ENCODE measurements around the gene CD8A. TPM values are rescaled to one million over a fixed set of nuclear protein-coding genes. Genes with fewer than 3 reads are reported as not detected.

The CD8A gene
- total and polyA plus RNA-seq, 2 donors (not counting 1 experiment from before 2014, with no cell fraction given), result not detected

DNA sequence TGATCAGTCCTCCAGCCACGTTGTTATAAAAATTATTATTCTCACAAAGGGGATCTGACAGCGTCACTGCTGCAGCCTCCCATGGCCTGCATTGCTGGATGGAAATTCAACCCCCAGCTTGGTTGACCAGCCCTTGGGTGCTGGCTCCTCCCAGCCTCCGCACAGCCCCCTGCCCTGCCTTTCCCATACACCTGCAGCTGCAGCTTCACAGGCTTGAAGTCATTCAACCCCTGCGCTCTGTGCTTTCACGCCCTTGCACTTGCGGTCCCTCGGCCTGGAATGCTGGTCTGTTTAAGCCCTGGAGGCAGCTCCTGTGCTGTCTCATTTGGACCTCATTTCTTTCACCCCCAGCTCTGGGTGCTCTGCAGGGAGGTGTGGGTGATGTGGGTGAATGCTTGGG, 860 bp upstream of the CD8A start:
- H3K79me2 ChIP-seq (ENCODE audit: control insufficient read depth, insufficient read depth, low read length), result no peaks in the 10 kb centered on the region
- no peak overlapping the region for H3K4me3 ChIP-seq (replicated peaks in 1 of 4; ENCODE audit: control extremely low read depth in 1 of 4, insufficient read depth in 1 of 4, low read depth in 3 of 4, low read length in 4 of 4)
- no peaks in the 10 kb centered on the region for H4K20me1 ChIP-seq (ENCODE audit: control insufficient read depth, extremely low read depth, insufficient read depth, low read length)
- TF ChIP-seq, protein P1, sequence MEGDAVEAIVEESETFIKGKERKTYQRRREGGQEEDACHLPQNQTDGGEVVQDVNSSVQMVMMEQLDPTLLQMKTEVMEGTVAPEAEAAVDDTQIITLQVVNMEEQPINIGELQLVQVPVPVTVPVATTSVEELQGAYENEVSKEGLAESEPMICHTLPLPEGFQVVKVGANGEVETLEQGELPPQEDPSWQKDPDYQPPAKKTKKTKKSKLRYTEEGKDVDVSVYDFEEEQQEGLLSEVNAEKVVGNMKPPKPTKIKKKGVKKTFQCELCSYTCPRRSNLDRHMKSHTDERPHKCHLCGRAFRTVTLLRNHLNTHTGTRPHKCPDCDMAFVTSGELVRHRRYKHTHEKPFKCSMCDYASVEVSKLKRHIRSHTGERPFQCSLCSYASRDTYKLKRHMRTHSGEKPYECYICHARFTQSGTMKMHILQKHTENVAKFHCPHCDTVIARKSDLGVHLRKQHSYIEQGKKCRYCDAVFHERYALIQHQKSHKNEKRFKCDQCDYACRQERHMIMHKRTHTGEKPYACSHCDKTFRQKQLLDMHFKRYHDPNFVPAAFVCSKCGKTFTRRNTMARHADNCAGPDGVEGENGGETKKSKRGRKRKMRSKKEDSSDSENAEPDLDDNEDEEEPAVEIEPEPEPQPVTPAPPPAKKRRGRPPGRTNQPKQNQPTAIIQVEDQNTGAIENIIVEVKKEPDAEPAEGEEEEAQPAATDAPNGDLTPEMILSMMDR (conservative IDR thresholded peaks at IDR 0.05 in 1 of 2, IDR thresholded peaks at IDR 0.05 in 1 of 2; ENCODE audit: low read depth in 1 of 2, low read length in 2 of 2), result no peak
- no peak for TF ChIP-seq EZH2 (IDR thresholded peaks at IDR 0.05; ENCODE audit: low read length, missing control alignments)
- no peak for DNase-seq (ENCODE audit: low read depth in 2 of 2)
- H2AFZ ChIP-seq (ENCODE audit: low read length), result no peak overlapping the region
- H3K4me1 ChIP-seq (ENCODE audit: control insufficient read depth, extremely low read depth, insufficient read depth, low read length), result no peaks in the 10 kb centered on the region
- no peak overlapping the region for H3K9ac ChIP-seq (ENCODE audit: insufficient read depth, low read length)
- no peaks in the 10 kb centered on the region for H3K9me3 ChIP-seq (ENCODE audit: control insufficient read depth, insufficient read depth, low read depth, low read length)
- no peaks in the 10 kb centered on the region for H3K36me3 ChIP-seq (ENCODE audit: control insufficient read depth, insufficient read depth, low read length)
- H3K27ac ChIP-seq (ENCODE audit: insufficient read depth, low read length), result no peak overlapping the region
- H3K27me3 ChIP-seq (ENCODE audit: control insufficient read depth, insufficient read depth, low read length), result peaks cover 52% of the 10 kb centered on the region
- H3K4me2 ChIP-seq (ENCODE audit: extremely low read depth, insufficient read depth, low read length), result no peak overlapping the region

DNA sequence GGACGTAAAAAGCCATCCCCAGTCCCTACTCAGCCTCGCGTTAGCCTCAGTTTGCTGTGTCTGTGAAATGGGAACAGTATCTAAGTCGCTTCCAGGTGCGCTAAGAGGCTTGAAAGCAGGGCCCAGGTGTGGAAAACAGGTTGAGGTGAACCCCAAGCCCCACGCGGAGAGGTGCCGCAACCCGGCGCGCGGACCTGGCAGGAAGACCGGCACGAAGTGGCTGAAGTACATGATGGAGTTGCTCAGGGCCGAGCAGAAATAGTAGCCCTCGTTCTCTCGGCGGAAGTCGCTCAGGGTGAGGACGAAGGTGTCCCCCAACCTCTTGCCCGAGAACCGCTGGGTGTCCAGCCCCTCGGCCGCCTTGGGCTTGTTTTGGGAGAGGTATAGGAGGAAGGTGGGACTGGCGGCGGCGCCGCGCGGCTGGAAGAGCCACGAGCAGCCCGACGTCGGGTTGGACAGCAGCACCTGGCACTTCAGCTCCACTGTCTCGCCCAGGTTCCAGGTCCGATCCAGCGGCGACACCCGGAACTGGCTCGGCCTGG, 508 bp downstream of the CD8A start:
- H3K4me1 ChIP-seq (ENCODE audit: control insufficient read depth, extremely low read depth, insufficient read depth, low read length), result no peaks in the 10 kb centered on the region
- H3K27ac ChIP-seq (ENCODE audit: insufficient read depth, low read length), result no peak overlapping the region
- H3K27me3 ChIP-seq (ENCODE audit: control insufficient read depth, insufficient read depth, low read length), result peaks cover 52% of the 10 kb centered on the region
- H3K9ac ChIP-seq (ENCODE audit: insufficient read depth, low read length), result no peak overlapping the region
- no peaks in the 10 kb centered on the region for H3K9me3 ChIP-seq (ENCODE audit: control insufficient read depth, insufficient read depth, low read depth, low read length)
- H4K20me1 ChIP-seq (ENCODE audit: control insufficient read depth, extremely low read depth, insufficient read depth, low read length), result no peaks in the 10 kb centered on the region
- TF ChIP-seq EZH2 (IDR thresholded peaks at IDR 0.05; ENCODE audit: low read length, missing control alignments), result peak; percentile 98
- TF ChIP-seq, protein P1 (conservative IDR thresholded peaks at IDR 0.05 in 1 of 2, IDR thresholded peaks at IDR 0.05 in 1 of 2; ENCODE audit: low read depth in 1 of 2, low read length in 2 of 2), result no peak
- no peak for DNase-seq (ENCODE audit: low read depth in 2 of 2)
- no peaks in the 10 kb centered on the region for H3K79me2 ChIP-seq (ENCODE audit: control insufficient read depth, insufficient read depth, low read length)
- H3K4me3 ChIP-seq (replicated peaks in 1 of 4; ENCODE audit: control extremely low read depth in 1 of 4, insufficient read depth in 1 of 4, low read depth in 3 of 4, low read length in 4 of 4), result no peak overlapping the region
- H3K4me2 ChIP-seq (ENCODE audit: extremely low read depth, insufficient read depth, low read length), result no peak overlapping the region
- no peak overlapping the region for H2AFZ ChIP-seq (ENCODE audit: low read length)
- H3K36me3 ChIP-seq (ENCODE audit: control insufficient read depth, insufficient read depth, low read length), result no peaks in the 10 kb centered on the region

DNA sequence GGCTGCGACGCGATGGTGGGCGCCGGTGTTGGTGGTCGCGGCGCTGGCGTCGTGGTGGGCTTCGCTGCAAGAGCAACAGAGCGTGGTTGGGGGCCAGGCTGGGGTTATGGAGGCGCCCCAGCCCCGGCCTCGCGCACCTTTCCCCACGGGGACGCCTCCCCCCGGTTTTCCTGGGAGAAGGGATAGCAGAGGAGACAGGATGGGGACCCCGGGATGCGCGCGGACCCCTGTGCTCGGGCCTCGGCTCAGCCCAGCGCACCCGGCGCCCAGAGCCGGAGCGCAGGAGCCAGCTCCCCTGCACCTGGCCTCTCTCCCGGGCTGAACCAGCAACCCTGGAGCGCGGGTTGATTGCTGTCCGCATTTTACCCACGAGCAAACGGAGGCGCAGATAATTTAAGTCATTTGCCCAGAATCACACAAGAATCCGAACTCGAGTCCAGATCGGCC, 1.0 kb downstream of the CD8A start:
- DNase-seq (ENCODE audit: low read depth in 2 of 2), result no peak
- TF ChIP-seq, protein P1 (conservative IDR thresholded peaks at IDR 0.05 in 1 of 2, IDR thresholded peaks at IDR 0.05 in 1 of 2; ENCODE audit: low read depth in 1 of 2, low read length in 2 of 2), result no peak
- no peak for TF ChIP-seq EZH2 (IDR thresholded peaks at IDR 0.05; ENCODE audit: low read length, missing control alignments)
- Histone ChIP-seq H3K9ac (ENCODE audit: insufficient read depth, low read length) (no peak overlapping the region), H4K20me1 (ENCODE audit: control insufficient read depth, extremely low read depth, insufficient read depth, low read length) (no peaks in the 10 kb centered on the region), H3K27me3 (ENCODE audit: control insufficient read depth, insufficient read depth, low read length) (peaks cover 52% of the 10 kb centered on the region), H3K4me2 (ENCODE audit: extremely low read depth, insufficient read depth, low read length) (no peak overlapping the region), H3K36me3 (ENCODE audit: control insufficient read depth, insufficient read depth, low read length) (no peaks in the 10 kb centered on the region), H3K27ac (ENCODE audit: insufficient read depth, low read length) (no peak overlapping the region), H3K9me3 (ENCODE audit: control insufficient read depth, insufficient read depth, low read depth, low read length) (no peaks in the 10 kb centered on the region), H3K4me1 (ENCODE audit: control insufficient read depth, extremely low read depth, insufficient read depth, low read length) (no peaks in the 10 kb centered on the region), H3K4me3 (replicated peaks in 1 of 4; ENCODE audit: control extremely low read depth in 1 of 4, insufficient read depth in 1 of 4, low read depth in 3 of 4, low read length in 4 of 4) (no peak overlapping the region), H2AFZ (ENCODE audit: low read length) (no peak overlapping the region), H3K79me2 (ENCODE audit: control insufficient read depth, insufficient read depth, low read length) (no peaks in the 10 kb centered on the region)
